H1 (cell line): ENCODE data around the gene APOO. TPM values are rescaled to one million over a fixed set of nuclear protein-coding genes. Genes with fewer than 3 reads are reported as not detected.

Experiments
- CTCF ChIA-PET: fragments of 300-600 bp; sonication (Branson Sonifier 250); formaldehyde crosslinking; loops from one replicate; lab custom pipeline; 2021; ENCODE audit not compliant: partially characterized antibody; lab: Charles Lee
- POLR2A ChIA-PET: fragments of 300-600 bp; sonication (Branson Sonifier 250); formaldehyde crosslinking; loops from one replicate; lab custom pipeline; 2021; ENCODE audit warnings: inconsistent platforms; ENCODE audit not compliant: partially characterized antibody; lab: Charles Lee
- DNase-seq, 2 experiments: peaks; one replicate each; pipeline versions ENCODE4 v3.0.0 to v3.0.0-alpha.2; 2010 to 2022; ENCODE audit warnings: low spot score in 2 of 2, low read depth in 1 of 2, mixed read lengths in 1 of 2
- FAIRE-seq: peaks from 2 replicates; lab custom pipeline; 2011; peaks lifted over from hg19 to GRCh38; lab: Jason Lieb, UNC
- H2AFZ ChIP-seq: 2 replicates; pipeline ENCODE4 v1.8.1; 2012; ENCODE audit warnings: low read length, inconsistent platforms
- H2AK5ac ChIP-seq: 2 replicates; pipeline ENCODE4 v1.6.1; 2013; ENCODE audit warnings: low read depth, low read length
- H2BK120ac ChIP-seq: replicated peaks from 2 replicates; pipeline ENCODE3; 2013; ENCODE audit warnings: low read depth, low read length, inconsistent platforms
- H2BK12ac ChIP-seq: 2 replicates; pipeline ENCODE4 v1.6.1; 2013; ENCODE audit warnings: low read depth, low read length
- H2BK15ac ChIP-seq: 2 replicates; pipeline ENCODE4 v1.6.1; 2013; ENCODE audit warnings: low read length
- H2BK20ac ChIP-seq: 2 replicates; pipeline ENCODE4 v1.6.1; 2013; ENCODE audit warnings: low read length
- H2BK5ac ChIP-seq: 2 replicates; pipeline ENCODE4 v1.6.1; 2013; ENCODE audit warnings: low read depth, low read length
- H3K14ac ChIP-seq: 2 replicates; pipeline ENCODE4 v1.6.1; 2013; ENCODE audit warnings: inconsistent platforms; ENCODE audit not compliant: insufficient read length
- H3K18ac ChIP-seq: 2 replicates; pipeline ENCODE4 v1.6.1; 2013; ENCODE audit warnings: low read length; ENCODE audit errors: extremely low read depth
- H3K23ac ChIP-seq: 2 replicates; pipeline ENCODE4 v1.6.1; 2013; ENCODE audit warnings: inconsistent platforms; ENCODE audit not compliant: insufficient read length
- H3K23me2 ChIP-seq: 2 replicates; pipeline ENCODE4 v1.6.1; 2013; ENCODE audit warnings: low read depth, low read length
- H3K27ac ChIP-seq: 2 replicates; pipeline ENCODE4 v1.6.1; 2011; ENCODE audit warnings: low read depth, low read length, inconsistent platforms
- H3K27me3 ChIP-seq, 4 experiments: replicated peaks in 1 of 4; 1 replicate in 1 of 4; 2 replicates in 3 of 4; pipeline versions ENCODE4 v1.6.1 to v1.8.1; 2011 to 2013; ENCODE audit warnings: low read length in 3 of 4, mild to moderate bottlenecking in 3 of 4, inconsistent platforms in 2 of 4, mixed read lengths in 2 of 4, moderate library complexity in 1 of 4; ENCODE audit not compliant: control insufficient read depth in 3 of 4, insufficient read depth in 3 of 4; ENCODE audit errors: extremely low read depth in 1 of 4
- H3K36me3 ChIP-seq, 4 experiments: 2 replicates each; pipeline versions ENCODE4 v1.6.1 to v1.8.1; 2011 to 2013; ENCODE audit warnings: mild to moderate bottlenecking in 4 of 4, low read length in 3 of 4, moderate library complexity in 2 of 4, control low read depth in 1 of 4, inconsistent platforms in 1 of 4; ENCODE audit not compliant: insufficient read depth in 4 of 4, control insufficient read depth in 2 of 4
- H3K4ac ChIP-seq: replicated peaks from 2 replicates; pipeline ENCODE3; 2013; ENCODE audit warnings: low read length, low read depth, mixed read lengths, inconsistent platforms; ENCODE audit not compliant: insufficient read length
- H3K4me1 ChIP-seq, 4 experiments: replicated peaks in 1 of 4; 1 replicate in 1 of 4; 2 replicates in 3 of 4; pipeline versions ENCODE4 v1.6.1 to v1.8.1; 2011 to 2013; ENCODE audit warnings: low read length in 3 of 4, inconsistent platforms in 2 of 4, mixed read lengths in 1 of 4; ENCODE audit not compliant: insufficient read depth in 4 of 4, control insufficient read depth in 3 of 4
- H3K4me2 ChIP-seq, 2 experiments: 2 replicates each; pipeline versions ENCODE4 v1.6.1 to v1.8.1; 2011 to 2013; ENCODE audit warnings: low read depth in 2 of 2, low read length in 2 of 2, control low read depth in 1 of 2, inconsistent platforms in 1 of 2, mild to moderate bottlenecking in 1 of 2; ENCODE audit not compliant: insufficient read depth in 1 of 2
- H3K4me3 ChIP-seq, 4 experiments: fragments of 200-600, 300-600 bp in 1 of 4; sonication (generic), shearing (Covaris generic), sonication (Bioruptor Twin) in 1 of 4; 2 replicates each; pipeline versions ENCODE4 v1.5.1 to v1.8.1; 2011 to 2016; ENCODE audit warnings: low read length in 4 of 4, low read depth in 3 of 4, control low read depth in 2 of 4, inconsistent platforms in 2 of 4, mild to moderate bottlenecking in 2 of 4, mixed read lengths in 1 of 4, moderate library complexity in 1 of 4; ENCODE audit not compliant: insufficient read depth in 2 of 4; ENCODE audit errors: extremely low read depth in 1 of 4
- H3K56ac ChIP-seq: replicated peaks from 2 replicates; pipeline ENCODE3; 2013; ENCODE audit warnings: low read depth, mild to moderate bottlenecking, mixed read lengths, low read length, inconsistent platforms; ENCODE audit not compliant: insufficient read length
- H3K79me1 ChIP-seq: 2 replicates; pipeline ENCODE4 v1.6.1; 2013; ENCODE audit warnings: low read depth, low read length, control low read depth
- H3K79me2 ChIP-seq, 2 experiments: 2 replicates each; pipeline versions ENCODE4 v1.6.1 to v1.8.1; 2012 to 2013; ENCODE audit warnings: low read length in 2 of 2, mild to moderate bottlenecking in 2 of 2, inconsistent platforms in 1 of 2; ENCODE audit not compliant: insufficient read depth in 2 of 2, control insufficient read depth in 1 of 2
- H3K9ac ChIP-seq, 4 experiments: replicated peaks in 1 of 4; 1 replicate in 1 of 4; 2 replicates in 3 of 4; pipeline versions ENCODE4 v1.6.1 to v1.8.1; 2011 to 2013; ENCODE audit warnings: low read depth in 3 of 4, low read length in 3 of 4, control low read depth in 2 of 4, mild to moderate bottlenecking in 2 of 4, moderate library complexity in 2 of 4, inconsistent platforms in 1 of 4; ENCODE audit errors: extremely low read depth in 1 of 4
- H3K9me3 ChIP-seq, 2 experiments: 2 replicates each; pipeline versions ENCODE4 v1.6.1 to v1.8.1; 2012 to 2013; ENCODE audit warnings: mild to moderate bottlenecking in 2 of 2, moderate library complexity in 2 of 2, control low read depth in 1 of 2, inconsistent platforms in 1 of 2, low read depth in 1 of 2, low read length in 1 of 2, mixed read lengths in 1 of 2; ENCODE audit not compliant: insufficient read depth in 2 of 2
- H4K20me1 ChIP-seq, 2 experiments: replicated peaks in 1 of 2; 2 replicates each; pipeline versions ENCODE3 to v1.8.1; 2011 to 2013; ENCODE audit warnings: inconsistent platforms in 2 of 2, low read length in 2 of 2, mild to moderate bottlenecking in 1 of 2; ENCODE audit not compliant: insufficient read depth in 2 of 2, control insufficient read depth in 1 of 2
- H4K5ac ChIP-seq: 2 replicates; pipeline ENCODE4 v1.6.1; 2013; ENCODE audit warnings: low read length, low read depth, mixed read lengths, inconsistent platforms; ENCODE audit not compliant: insufficient read length
- H4K8ac ChIP-seq: 2 replicates; pipeline ENCODE4 v1.8.0; 2013; ENCODE audit warnings: mild to moderate bottlenecking, moderate library complexity, low read length, inconsistent platforms; ENCODE audit not compliant: insufficient read depth; ENCODE audit errors: extremely low read depth
- H4K91ac ChIP-seq: replicated peaks from 2 replicates; pipeline ENCODE3; 2013; ENCODE audit warnings: low read length, mixed read lengths, inconsistent platforms; ENCODE audit not compliant: insufficient read length
- EZH2 ChIP-seq: fragments of 200-600 bp; sonication (generic); IDR thresholded peaks from 2 replicates; pipeline ENCODE4 v1.7.1; 2012; ENCODE audit warnings: low read depth, mild to moderate bottlenecking, moderate library complexity, low read length, inconsistent platforms; ENCODE audit not compliant: severe bottlenecking
- HDAC2 ChIP-seq, 2 experiments: fragments of 300-600 bp in 1 of 2; sonication (generic) in 1 of 2; IDR thresholded peaks; 2 replicates each; pipeline ENCODE4 v1.6.1; 2011 to 2012; ENCODE audit warnings: low read depth in 2 of 2, low read length in 2 of 2, mild to moderate bottlenecking in 2 of 2, moderate library complexity in 2 of 2, borderline replicate concordance in 1 of 2, inconsistent platforms in 1 of 2
- KDM4A ChIP-seq: IDR thresholded peaks from one replicate; pipeline ENCODE4 v1.7.1; 2012; ENCODE audit warnings: low read depth, mild to moderate bottlenecking, moderate library complexity, low read length, inconsistent platforms; ENCODE audit not compliant: severe bottlenecking
- POLR2A ChIP-seq, 2 experiments: IDR thresholded peaks; 1 replicate in 1 of 2; 2 replicates in 1 of 2; pipeline ENCODE4 v1.6.1; 2011; ENCODE audit warnings: low read depth in 2 of 2, low read length in 2 of 2, mild to moderate bottlenecking in 2 of 2; ENCODE audit errors: control extremely low read depth in 1 of 2
- SIRT6 ChIP-seq: IDR thresholded peaks from one replicate; pipeline ENCODE4 v1.7.1; 2012; ENCODE audit warnings: low read length, inconsistent platforms
- SRF ChIP-seq: IDR thresholded peaks from 2 replicates; pipeline ENCODE4 v1.6.1; 2011; ENCODE audit warnings: mild to moderate bottlenecking, low read depth, low read length, moderate library complexity
- ZNF274 ChIP-seq: IDR thresholded peaks from 2 replicates; pipeline ENCODE4 v1.7.0; 2012; ENCODE audit warnings: low read length, borderline replicate concordance; ENCODE audit errors: extremely low read depth
- WGBS, 2 experiments: shearing (Covaris generic) in 1 of 2; methylation state at CpG; one replicate each; pipeline versions ENCODE4 v1.1.6 to v1.1.7; 2013 to 2015; ENCODE audit warnings: low lambda C conversion rate in 2 of 2, mixed read lengths in 2 of 2, inconsistent platforms in 1 of 2, low coverage in 1 of 2, missing lambda C conversion rate in 1 of 2; ENCODE audit not compliant: insufficient replicate concordance in 2 of 2, insufficient coverage in 1 of 2, insufficient read length in 1 of 2; ENCODE audit errors: extremely low coverage in 1 of 2, missing lambda C conversion rate in 1 of 2; 5-methylcytosine and 5-hydroxymethylcytosine counted together
- polyA plus RNA-seq, 7 experiments: library from polyadenylated mRNA; depleted of rRNA in 3 of 7; stranded (reverse) in 5 of 7; unstranded in 2 of 7; fragments of >200 nt in 5 of 7; fragments of 200-250 nt in 2 of 7; gene quantifications; 1 replicate in 5 of 7; 2 replicates in 1 of 7; 4 replicates in 1 of 7; pipeline versions ENCODE4 v1.2.1 to v1.2.3, GENCODE V29; 2011 to 2013; ENCODE audit warnings: missing spikeins in 2 of 7, mixed read lengths in 2 of 7
- total RNA-seq: library from RNA; stranded (reverse); fragmentation: NEBNext Ultra II Directional; extraction: Animal tissue kit (Norgen Biotek cat#: 25700); gene quantifications from 2 replicates; pipeline ENCODE4 v1.2.1, GENCODE V29; 2021
- TF ChIP-seq, protein P1 (sequence below), 3 experiments: IDR thresholded peaks; 1 replicate in 2 of 3; 2 replicates in 1 of 3; pipeline versions ENCODE4 v1.5.1 to v1.6.1; 2011; ENCODE audit warnings: low read length in 3 of 3, mild to moderate bottlenecking in 3 of 3, inconsistent platforms in 2 of 3, low read depth in 1 of 3, moderate library complexity in 1 of 3; ENCODE audit not compliant: insufficient read depth in 1 of 3; ENCODE audit errors: control extremely low read depth in 1 of 3
- TF ChIP-seq, protein P2 (sequence below): IDR thresholded peaks from 2 replicates; pipeline ENCODE4 v1.6.1; 2012; ENCODE audit warnings: low read length, inconsistent platforms

The APOO gene
- total and polyA plus RNA-seq, 2 of the 8 experiments (the other 6 are each of a cell fraction or from before 2014, with no cell fraction given), result 25.7 to 45.0 TPM

DNA sequence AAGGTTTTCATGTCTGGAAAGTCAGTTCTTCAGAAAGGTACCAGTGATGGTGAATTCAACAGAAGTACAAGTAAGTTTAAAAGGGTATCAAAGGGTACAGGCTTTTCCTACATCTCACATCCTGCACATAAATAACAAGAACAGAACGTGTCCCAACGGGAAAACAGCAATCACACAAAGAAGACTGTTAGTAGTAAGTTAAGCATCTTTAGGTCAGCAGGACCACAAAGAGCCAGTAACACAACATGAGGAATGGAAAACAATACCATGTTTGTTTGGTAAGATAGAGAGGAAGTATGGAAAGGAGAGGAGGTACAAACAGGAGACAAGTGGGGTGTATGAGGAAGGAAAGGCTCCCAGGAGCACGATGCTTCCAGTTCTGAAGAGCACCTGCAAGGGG lies 81.5 kb downstream of the APOO start:
- no peaks in the 10 kb centered on the region for H3K23me2 ChIP-seq
- TF ChIP-seq, protein P1, sequence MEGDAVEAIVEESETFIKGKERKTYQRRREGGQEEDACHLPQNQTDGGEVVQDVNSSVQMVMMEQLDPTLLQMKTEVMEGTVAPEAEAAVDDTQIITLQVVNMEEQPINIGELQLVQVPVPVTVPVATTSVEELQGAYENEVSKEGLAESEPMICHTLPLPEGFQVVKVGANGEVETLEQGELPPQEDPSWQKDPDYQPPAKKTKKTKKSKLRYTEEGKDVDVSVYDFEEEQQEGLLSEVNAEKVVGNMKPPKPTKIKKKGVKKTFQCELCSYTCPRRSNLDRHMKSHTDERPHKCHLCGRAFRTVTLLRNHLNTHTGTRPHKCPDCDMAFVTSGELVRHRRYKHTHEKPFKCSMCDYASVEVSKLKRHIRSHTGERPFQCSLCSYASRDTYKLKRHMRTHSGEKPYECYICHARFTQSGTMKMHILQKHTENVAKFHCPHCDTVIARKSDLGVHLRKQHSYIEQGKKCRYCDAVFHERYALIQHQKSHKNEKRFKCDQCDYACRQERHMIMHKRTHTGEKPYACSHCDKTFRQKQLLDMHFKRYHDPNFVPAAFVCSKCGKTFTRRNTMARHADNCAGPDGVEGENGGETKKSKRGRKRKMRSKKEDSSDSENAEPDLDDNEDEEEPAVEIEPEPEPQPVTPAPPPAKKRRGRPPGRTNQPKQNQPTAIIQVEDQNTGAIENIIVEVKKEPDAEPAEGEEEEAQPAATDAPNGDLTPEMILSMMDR (IDR thresholded peaks at IDR 0.05; ENCODE audit: control extremely low read depth in 1 of 3, insufficient read depth in 1 of 3, low read depth in 1 of 3, low read length in 3 of 3), result no peak
- TF ChIP-seq EZH2 (no peak), POLR2A (IDR thresholded peaks at IDR 0.05; ENCODE audit: control extremely low read depth in 1 of 2, low read depth in 2 of 2, low read length in 2 of 2) (no peak), SIRT6 (no peak), HDAC2 (IDR thresholded peaks at IDR 0.05; ENCODE audit: borderline replicate concordance in 1 of 2, low read depth in 2 of 2, low read length in 2 of 2) (no peak), KDM4A (no peak), SRF (no peak), ZNF274 (no peak)
- TF ChIP-seq, protein P2, sequence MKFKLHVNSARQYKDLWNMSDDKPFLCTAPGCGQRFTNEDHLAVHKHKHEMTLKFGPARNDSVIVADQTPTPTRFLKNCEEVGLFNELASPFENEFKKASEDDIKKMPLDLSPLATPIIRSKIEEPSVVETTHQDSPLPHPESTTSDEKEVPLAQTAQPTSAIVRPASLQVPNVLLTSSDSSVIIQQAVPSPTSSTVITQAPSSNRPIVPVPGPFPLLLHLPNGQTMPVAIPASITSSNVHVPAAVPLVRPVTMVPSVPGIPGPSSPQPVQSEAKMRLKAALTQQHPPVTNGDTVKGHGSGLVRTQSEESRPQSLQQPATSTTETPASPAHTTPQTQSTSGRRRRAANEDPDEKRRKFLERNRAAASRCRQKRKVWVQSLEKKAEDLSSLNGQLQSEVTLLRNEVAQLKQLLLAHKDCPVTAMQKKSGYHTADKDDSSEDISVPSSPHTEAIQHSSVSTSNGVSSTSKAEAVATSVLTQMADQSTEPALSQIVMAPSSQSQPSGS, result no peak
- TF ChIP-seq, all 59 proteins: peak for 0
- Histone ChIP-seq H3K23ac (no peak overlapping the region), H2BK120ac (no peak overlapping the region), H2BK5ac (no peak overlapping the region), H3K9me3 (no peaks in the 10 kb centered on the region), H3K4me3 (no peak overlapping the region), H3K18ac (no peak overlapping the region), H3K4ac (no peak overlapping the region), H2BK12ac (no peak overlapping the region), H4K91ac (no peak overlapping the region), H3K36me3 (no peaks in the 10 kb centered on the region), H3K9ac (no peak overlapping the region), H3K4me2 (no peak overlapping the region), H2BK15ac (no peak overlapping the region), H2AK5ac (no peak overlapping the region), H4K5ac (no peak overlapping the region), H3K27ac (no peak overlapping the region), H3K4me1 (no peaks in the 10 kb centered on the region), H2BK20ac (no peak overlapping the region), H2AFZ (no peak overlapping the region), H4K20me1 (no peaks in the 10 kb centered on the region), H3K27me3 (no peaks in the 10 kb centered on the region), H3K79me1 (no peaks in the 10 kb centered on the region), H3K14ac (no peak overlapping the region), H4K8ac (no peak overlapping the region), H3K79me2 (no peaks in the 10 kb centered on the region), H3K56ac (no peak overlapping the region)
- 97% methylated on average over 3 of the region's 3 CpGs; no CpG with 5 or more reads in 1 of the 2 experiments for WGBS, 2 experiments
- DNase-seq (no peak), FAIRE-seq (no peak)
- ChIA-PET CTCF (no interaction called here), POLR2A (interaction anchor here (0.6 kb wide), 1 partner anchor 19 kb away, joined by 3 read pairs; no protein-coding TSS in a partner anchor)
